Naive B cell (primary cell): Measurements from ENCODE around the gene TMEM131. TPM values are rescaled to one million over a fixed set of nuclear protein-coding genes. Genes with fewer than 3 reads are reported as not detected.
"Not testable (repeated sequence)": the region's sequence is repeated elsewhere in the genome, so short reads cannot be mapped to it uniquely, and the experiment has no call there.

Experiments
- ATAC-seq, 2 donors: fragments of 150-1000 bp; cut with Tn5 transposase; 2 replicates each; pipeline ENCODE4 v1.10.0; 2021; ENCODE audit warnings: low read depth in 2 of 2, mild to moderate bottlenecking in 2 of 2, moderate library complexity in 2 of 2
- DNase-seq: peaks from one replicate; pipeline ENCODE4 v3.0.0; 2022
- H3K27ac Mint-ChIP-seq, 6 donors: one replicate each; pipeline ENCODE4 v1.8.0; 2020 to 2022; ENCODE audit warnings: mild to moderate bottlenecking in 6 of 6, mixed read lengths in 6 of 6, moderate library complexity in 5 of 6, inconsistent platforms in 2 of 6
- H3K27me3 Mint-ChIP-seq, 3 donors: one replicate each; pipeline ENCODE4 v1.8.0; 2021 to 2022; ENCODE audit warnings: mixed read lengths in 3 of 3, mild to moderate bottlenecking in 1 of 3
- H3K36me3 Mint-ChIP-seq, 2 donors: one replicate each; pipeline ENCODE4 v1.8.0; 2020 to 2022; ENCODE audit warnings: mixed read lengths in 2 of 2, inconsistent platforms in 1 of 2, mild to moderate bottlenecking in 1 of 2
- H3K4me1 Mint-ChIP-seq, 3 donors: one replicate each; pipeline ENCODE4 v1.8.0; 2020 to 2022; ENCODE audit warnings: mixed read lengths in 3 of 3, inconsistent platforms in 1 of 3, mild to moderate bottlenecking in 1 of 3, moderate library complexity in 1 of 3
- H3K4me3 Mint-ChIP-seq, 8 donors: one replicate each; pipeline ENCODE4 v1.8.0; 2020 to 2022; ENCODE audit warnings: mild to moderate bottlenecking in 8 of 8, mixed read lengths in 8 of 8, moderate library complexity in 8 of 8, inconsistent platforms in 2 of 8
- H3K9me3 Mint-ChIP-seq, 7 donors: one replicate each; pipeline ENCODE4 v1.8.0; 2020 to 2022; ENCODE audit warnings: mixed read lengths in 7 of 7, mild to moderate bottlenecking in 5 of 7, inconsistent platforms in 2 of 7, moderate library complexity in 1 of 7
- polyA plus RNA-seq, 6 donors: library from polyadenylated mRNA; unstranded; fragments of 300-500 nt; fragmentation: Illumina TruSeq; gene quantifications; one replicate each; pipeline ENCODE4 v1.2.3, GENCODE V29; 2021; ENCODE audit warnings: low read depth in 6 of 6

The TMEM131 gene
- polyA plus RNA-seq, 6 donors from 2014 or later = 13.4 to 32.9 (median 19.1) TPM

DNA sequence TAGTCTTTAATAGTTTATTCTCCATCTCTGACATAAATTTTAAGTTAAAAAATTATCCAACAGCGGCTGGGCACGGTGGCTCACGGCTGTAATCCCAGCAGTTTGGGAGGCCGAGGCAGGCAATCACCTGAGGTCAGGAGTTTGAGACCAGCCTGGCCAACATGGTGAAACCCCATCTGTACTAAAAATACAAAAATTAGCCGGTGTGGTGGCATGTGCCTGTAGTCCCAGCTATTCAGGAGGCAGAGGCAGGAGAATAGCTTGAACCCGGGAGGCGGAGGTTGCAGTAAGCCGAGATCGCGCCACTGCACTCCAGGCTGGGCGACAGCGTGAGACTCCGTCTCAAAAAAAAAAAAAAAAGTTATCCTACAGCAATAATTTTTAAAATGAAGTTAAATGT, 39.0 kb downstream of the TMEM131 start:
- H3K36me3 Mint-ChIP-seq, H3K27me3 Mint-ChIP-seq, H3K9me3 Mint-ChIP-seq, ATAC-seq, DNase-seq: not testable (repeated sequence)
- Mint-ChIP-seq H3K27ac (peak overlapping the region in 2 of 6 donors; percentile 26 to 60), H3K4me3 (peak overlapping the region in 2 of 8 donors; percentile 17 to 40), H3K4me1 (peaks cover 64 to 89% (median 74%) of the 10 kb centered on the region in 3 donors)

DNA sequence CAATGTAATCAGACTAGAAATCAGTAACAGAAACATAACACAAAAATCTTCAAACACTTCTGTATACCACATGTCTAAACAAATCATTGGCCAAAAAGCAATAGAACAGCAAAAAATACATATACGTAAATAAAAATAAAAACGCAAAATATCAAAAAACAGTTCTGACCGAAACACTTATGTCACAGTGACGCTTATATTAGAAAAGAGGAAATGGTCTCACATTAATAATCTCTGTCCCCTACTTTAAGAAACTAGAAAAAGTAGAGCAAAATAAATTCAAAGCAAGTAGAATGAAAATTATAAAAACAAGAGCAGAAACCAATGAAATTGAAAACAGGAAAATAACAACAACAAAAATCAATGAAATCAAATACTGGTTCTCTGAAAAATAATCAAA, 41.9 kb downstream of the TMEM131 start:
- ATAC-seq = peak; percentile 65 to 74
- H3K27me3 Mint-ChIP-seq = no peaks in the 10 kb centered on the region

DNA sequence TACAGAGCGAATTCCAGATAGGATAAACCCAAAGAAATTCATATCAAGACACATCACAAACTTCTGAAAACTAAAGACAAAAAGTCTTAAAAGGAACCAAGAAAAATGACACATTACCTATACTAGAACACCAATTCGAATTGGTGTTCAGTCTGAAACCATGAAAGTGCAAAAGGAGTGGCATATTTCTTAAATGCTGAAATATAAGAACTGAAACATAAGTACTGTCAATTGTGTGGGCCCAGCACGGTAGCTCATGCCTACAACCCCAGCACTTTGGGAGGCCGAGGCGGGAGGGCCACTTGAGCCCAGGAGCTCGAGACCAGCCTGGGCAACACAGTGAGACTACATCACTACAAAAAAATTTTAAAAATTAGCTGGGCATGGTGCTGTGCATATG, 43.4 kb downstream of the TMEM131 start:
- peaks cover 0 to 2% (median 0%) of the 10 kb centered on the region in 7 donors for H3K9me3 Mint-ChIP-seq
- H3K4me1 Mint-ChIP-seq = peaks cover 59 to 89% (median 85%) of the 10 kb centered on the region in 3 donors
- DNase-seq (no peak), ATAC-seq (no peak)
- peak overlapping the region; percentile 40 to 89 (median 86) for H3K27ac Mint-ChIP-seq
- H3K4me3 Mint-ChIP-seq = peak overlapping the region in 4 of 8 donors; percentile 26 to 80 (median 44)
- no peaks in the 10 kb centered on the region for H3K27me3 Mint-ChIP-seq
- peaks cover 0 to 19% of the 10 kb centered on the region in 2 donors for H3K36me3 Mint-ChIP-seq

More for the DNA sequence above, 41.9 kb downstream of the TMEM131 start:
- Mint-ChIP-seq H3K4me3 (peak overlapping the region; percentile 4 to 80 (median 60)), H3K4me1 (peaks cover 71 to 89% (median 88%) of the 10 kb centered on the region in 3 donors), H3K36me3 (peaks cover 0 to 13% of the 10 kb centered on the region in 2 donors), H3K27ac (peak overlapping the region; percentile 56 to 98 (median 84)), H3K9me3 (peaks cover 0 to 2% (median 0%) of the 10 kb centered on the region in 7 donors)
- DNase-seq = no peak

DNA sequence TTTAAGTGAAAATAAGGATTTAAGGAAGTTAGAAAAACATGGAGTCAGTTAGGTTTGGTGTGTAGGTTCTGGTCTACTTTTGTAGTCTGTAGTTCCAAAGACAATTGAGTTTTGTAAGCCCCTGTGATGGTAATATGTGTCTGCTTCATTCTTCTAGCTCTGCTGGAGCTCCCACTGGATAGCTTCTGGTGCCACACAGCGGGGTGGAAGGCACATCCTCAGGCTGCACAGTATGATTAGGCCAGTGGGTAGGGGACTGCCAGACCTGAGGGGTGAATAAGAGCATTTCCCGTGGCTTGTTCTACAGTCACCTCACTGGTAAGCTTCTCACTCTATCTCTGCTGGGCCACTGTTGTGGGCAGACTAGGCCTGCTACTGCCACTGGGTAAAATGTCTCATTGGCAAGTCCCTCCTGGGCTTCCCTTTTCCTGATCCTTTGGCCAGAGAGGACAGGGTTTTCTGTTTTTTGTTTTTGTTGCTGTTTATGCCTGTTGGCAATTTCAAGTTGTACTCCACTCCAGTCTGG, 44.5 kb downstream of the TMEM131 start:
- H3K4me3 Mint-ChIP-seq = peak overlapping the region in 4 of 8 donors; percentile 0 to 57 (median 37)
- ATAC-seq (no peak), DNase-seq (no peak)
- H3K4me1 Mint-ChIP-seq = peaks cover 63 to 95% (median 93%) of the 10 kb centered on the region in 3 donors
- H3K36me3 Mint-ChIP-seq = peaks cover 0 to 19% of the 10 kb centered on the region in 2 donors
- peaks cover 0 to 2% (median 0%) of the 10 kb centered on the region in 7 donors for H3K9me3 Mint-ChIP-seq
- H3K27ac Mint-ChIP-seq = peak overlapping the region; percentile 21 to 95 (median 78)
- no peaks in the 10 kb centered on the region for H3K27me3 Mint-ChIP-seq

DNA sequence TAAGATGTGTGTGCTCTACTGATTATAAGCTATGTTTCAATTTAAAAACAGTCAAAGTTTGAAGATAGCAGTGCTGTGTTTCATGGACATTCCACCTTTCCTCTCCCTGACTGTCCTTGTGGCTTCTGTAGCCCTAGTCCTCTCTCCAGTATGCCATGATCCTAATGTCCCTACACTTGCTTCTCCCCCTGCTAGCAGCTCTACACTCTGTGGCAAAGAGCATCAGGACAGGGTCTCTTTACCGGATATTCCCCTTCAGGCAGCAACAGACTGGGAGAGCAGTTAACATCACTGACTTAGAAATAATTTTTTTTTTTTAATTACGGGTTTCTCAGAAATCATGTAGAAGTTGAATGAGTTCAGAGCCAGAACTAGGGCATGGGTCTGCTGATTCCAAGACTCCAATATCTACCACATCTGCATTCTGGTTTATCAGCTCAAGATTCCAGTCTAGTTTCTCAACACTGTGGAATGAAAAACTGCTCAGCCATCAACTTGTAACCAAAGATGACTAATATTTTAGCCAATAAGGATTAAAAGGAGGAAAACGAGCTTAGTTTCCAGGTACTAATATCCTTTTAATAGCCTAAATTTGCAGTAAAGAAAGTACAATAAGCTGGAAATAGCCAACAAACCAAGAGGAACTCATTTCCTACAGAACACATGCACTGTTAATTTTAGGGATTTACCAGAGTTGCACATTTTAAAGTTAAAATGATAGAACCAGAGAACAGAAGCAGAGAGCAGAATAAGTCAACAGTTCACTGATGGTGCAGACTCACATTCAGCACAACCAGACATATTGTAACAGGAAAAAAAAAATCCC, 45.2 kb downstream of the TMEM131 start:
- H3K9me3 Mint-ChIP-seq = peaks cover 0 to 2% (median 0%) of the 10 kb centered on the region in 7 donors
- H3K36me3 Mint-ChIP-seq = peaks cover 0 to 19% of the 10 kb centered on the region in 2 donors
- peaks cover 60 to 91% (median 89%) of the 10 kb centered on the region in 3 donors for H3K4me1 Mint-ChIP-seq
- no peaks in the 10 kb centered on the region for H3K27me3 Mint-ChIP-seq
- ATAC-seq (no peak), DNase-seq (no peak)
- H3K27ac Mint-ChIP-seq = peak overlapping the region in 4 of 6 donors; percentile 21 to 91 (median 70)
- H3K4me3 Mint-ChIP-seq = peak overlapping the region in 3 of 8 donors; percentile 0 to 27 (median 10)

DNA sequence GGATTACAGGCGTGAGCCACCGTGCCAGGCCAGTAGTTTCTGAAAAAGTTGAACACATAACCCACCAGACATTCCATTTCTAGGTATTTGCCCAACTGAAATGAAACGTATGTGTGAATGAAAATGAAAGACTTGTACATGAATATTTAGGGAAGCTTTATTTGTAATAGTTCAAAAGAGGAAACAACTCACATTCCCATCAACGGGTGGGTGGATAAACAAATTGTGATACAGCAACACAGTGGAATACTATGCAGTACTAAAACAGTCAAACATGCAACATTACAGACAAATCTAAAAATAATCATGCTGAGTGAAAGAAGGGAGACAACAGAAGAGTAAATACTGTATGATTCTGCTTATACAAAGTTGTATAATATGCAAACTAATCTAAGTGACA, 46.8 kb downstream of the TMEM131 start:
- Mint-ChIP-seq H3K27me3 (no peaks in the 10 kb centered on the region), H3K9me3 (peaks cover 0 to 2% (median 0%) of the 10 kb centered on the region in 7 donors), H3K4me1 (peaks cover 65 to 92% (median 90%) of the 10 kb centered on the region in 3 donors), H3K36me3 (peaks cover 0 to 19% of the 10 kb centered on the region in 2 donors), H3K4me3 (peak overlapping the region in 3 of 8 donors; percentile 15 to 66 (median 63)), H3K27ac (peak overlapping the region in 4 of 6 donors; percentile 12 to 53 (median 38))
- DNase-seq (no peak), ATAC-seq (no peak)

DNA sequence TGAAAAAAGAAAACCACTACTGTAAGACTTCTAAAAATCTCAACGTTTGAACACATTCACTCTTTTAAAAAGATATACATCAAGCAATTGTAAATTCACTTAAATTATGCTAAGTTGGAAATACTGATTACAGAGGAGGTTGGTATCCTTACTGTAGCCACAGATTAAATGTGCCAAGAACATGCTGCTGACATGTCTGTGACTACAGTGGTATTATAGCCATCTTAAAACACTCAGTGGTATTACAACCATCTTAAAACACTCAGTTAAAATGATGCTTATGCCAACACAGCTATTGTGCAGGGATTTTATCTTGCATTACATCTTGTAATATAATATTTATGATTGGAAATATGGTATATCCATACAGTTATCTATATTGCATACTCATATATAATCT, 50.0 kb downstream of the TMEM131 start:
- peaks cover 45 to 81% (median 72%) of the 10 kb centered on the region in 3 donors for H3K4me1 Mint-ChIP-seq
- peaks cover 0 to 7% (median 5%) of the 10 kb centered on the region in 7 donors for H3K9me3 Mint-ChIP-seq
- peaks cover 0 to 23% of the 10 kb centered on the region in 2 donors for H3K36me3 Mint-ChIP-seq
- no peaks in the 10 kb centered on the region for H3K27me3 Mint-ChIP-seq
- peak overlapping the region in 2 of 6 donors; percentile 2 to 77 for H3K27ac Mint-ChIP-seq
- ATAC-seq = no peak
- no peak overlapping the region for H3K4me3 Mint-ChIP-seq
- DNase-seq = no peak

DNA sequence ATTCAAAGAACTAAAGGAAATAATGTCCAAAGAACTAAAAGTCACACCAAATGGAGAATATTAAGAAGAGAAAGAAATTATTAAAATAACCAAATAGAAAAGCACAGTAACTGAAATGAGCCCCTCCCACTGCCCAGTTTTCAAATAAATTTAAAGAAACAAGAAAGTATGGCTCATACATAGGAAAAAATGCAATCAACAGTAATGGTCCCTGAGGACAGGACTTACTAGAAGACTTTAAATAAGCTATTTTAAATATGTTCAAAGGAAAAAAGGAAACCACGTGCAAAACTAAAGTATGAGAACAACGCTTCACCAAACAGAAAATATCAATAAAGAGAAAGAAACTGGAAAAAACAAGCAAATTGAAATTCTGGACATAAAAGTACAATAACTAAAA, 58.9 kb downstream of the TMEM131 start:
- H3K27me3 Mint-ChIP-seq = no peaks in the 10 kb centered on the region
- ATAC-seq (no peak), DNase-seq (no peak)
- H3K9me3 Mint-ChIP-seq = peaks cover 0 to 19% (median 5%) of the 10 kb centered on the region in 7 donors
- peak overlapping the region in 7 of 8 donors; percentile 53 to 70 (median 59) for H3K4me3 Mint-ChIP-seq
- H3K27ac Mint-ChIP-seq = peak overlapping the region; percentile 62 to 96 (median 86)
- peaks cover 66 to 96% (median 86%) of the 10 kb centered on the region in 3 donors for H3K4me1 Mint-ChIP-seq
- peaks cover 0 to 9% of the 10 kb centered on the region in 2 donors for H3K36me3 Mint-ChIP-seq

DNA sequence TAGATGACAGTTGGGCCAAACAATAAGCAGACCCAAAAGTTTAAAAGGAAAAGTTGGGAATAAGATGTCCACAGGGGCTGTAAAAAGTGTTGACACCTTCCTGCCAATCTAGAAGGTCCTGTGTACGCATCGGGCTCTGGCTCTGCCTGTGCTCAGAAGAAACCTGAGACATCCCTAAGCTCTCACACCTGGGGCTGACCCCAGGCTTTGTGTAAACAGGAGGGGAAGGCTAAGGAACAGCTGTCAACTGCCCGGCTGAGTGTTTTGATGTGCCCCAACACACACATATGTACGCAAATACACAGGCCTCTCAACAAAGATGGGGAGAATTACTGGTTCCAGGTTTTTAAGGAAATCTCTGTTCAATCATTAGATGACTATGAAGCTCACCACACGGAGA, 59.5 kb downstream of the TMEM131 start:
- no peak for DNase-seq
- peak overlapping the region in 7 of 8 donors; percentile 42 to 73 (median 61) for H3K4me3 Mint-ChIP-seq
- ATAC-seq = peak; percentile 38 to 53
- no peaks in the 10 kb centered on the region for H3K27me3 Mint-ChIP-seq
- H3K27ac Mint-ChIP-seq = peak overlapping the region; percentile 62 to 96 (median 86)
- H3K4me1 Mint-ChIP-seq = peaks cover 71 to 97% (median 86%) of the 10 kb centered on the region in 3 donors
- peaks cover 0 to 9% of the 10 kb centered on the region in 2 donors for H3K36me3 Mint-ChIP-seq
- peaks cover 0 to 15% (median 3%) of the 10 kb centered on the region in 7 donors for H3K9me3 Mint-ChIP-seq

DNA sequence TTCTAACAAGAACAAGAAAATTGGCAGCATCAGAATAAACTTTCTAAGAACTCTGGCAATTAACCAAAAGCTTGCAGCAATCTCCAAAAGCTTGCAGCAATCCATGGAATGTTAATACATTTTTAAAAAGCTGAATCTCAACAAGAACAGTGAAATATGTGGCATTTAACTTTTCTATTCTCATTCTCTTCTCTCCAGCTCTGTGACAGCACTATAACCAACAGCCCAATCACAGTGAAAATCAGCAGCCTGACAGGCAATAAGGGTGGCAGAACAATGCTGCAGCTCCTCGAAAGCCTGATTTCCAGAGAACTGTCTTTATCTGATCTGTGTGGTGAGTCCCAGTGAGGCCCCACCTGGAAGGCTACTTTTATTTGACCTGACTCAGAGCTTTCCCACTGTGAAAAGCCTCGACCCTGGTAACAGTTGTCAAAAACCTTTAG, 60.0 kb downstream of the TMEM131 start:
- peak overlapping the region; percentile 30 to 96 (median 86) for H3K27ac Mint-ChIP-seq
- H3K4me3 Mint-ChIP-seq = peak overlapping the region in 6 of 8 donors; percentile 42 to 70 (median 60)
- no peak for DNase-seq
- H3K4me1 Mint-ChIP-seq = peaks cover 75 to 99% (median 84%) of the 10 kb centered on the region in 3 donors
- no peaks in the 10 kb centered on the region for H3K27me3 Mint-ChIP-seq
- H3K36me3 Mint-ChIP-seq = peaks cover 0 to 9% of the 10 kb centered on the region in 2 donors
- peaks cover 0 to 15% (median 3%) of the 10 kb centered on the region in 7 donors for H3K9me3 Mint-ChIP-seq
- peak in 1 of 2 donors; percentile 6 for ATAC-seq

DNA sequence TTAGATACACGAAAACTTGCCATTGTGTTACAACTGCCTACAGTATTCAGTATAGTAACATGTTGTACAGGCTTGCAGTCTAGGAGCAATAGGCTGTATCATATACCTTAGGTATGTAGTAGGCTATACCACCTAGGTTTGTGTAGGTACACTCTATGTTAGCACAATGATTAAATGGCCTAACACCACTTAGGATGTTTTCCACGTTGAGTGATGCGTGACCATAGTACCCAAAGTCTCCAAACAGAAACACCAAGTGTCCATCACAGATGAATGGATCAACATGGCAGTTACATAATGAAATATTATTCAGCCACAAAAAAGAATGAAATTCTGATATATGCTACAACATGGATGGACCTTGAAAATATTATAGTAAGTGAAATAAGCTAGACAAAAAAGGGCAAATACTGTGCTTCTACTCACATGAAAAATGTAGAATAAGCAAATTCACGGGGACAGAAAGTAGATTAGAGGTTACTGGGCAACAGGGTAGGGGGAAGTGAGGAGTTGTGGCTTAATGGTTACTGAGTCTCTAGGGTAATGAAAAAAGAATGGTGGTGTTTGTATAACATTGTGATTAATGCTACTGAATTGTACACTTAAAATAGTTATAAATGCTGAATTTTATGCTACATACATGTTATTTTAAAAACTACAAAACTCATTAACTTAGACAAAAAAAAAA, 62.6 kb downstream of the TMEM131 start:
- H3K36me3 Mint-ChIP-seq = peaks cover 0 to 5% of the 10 kb centered on the region in 2 donors
- H3K4me3 Mint-ChIP-seq = peak overlapping the region; percentile 21 to 79 (median 50)
- ATAC-seq (peak; percentile 81 to 83), DNase-seq (peak; percentile 60)
- H3K27me3 Mint-ChIP-seq = no peaks in the 10 kb centered on the region
- peaks cover 80 to 97% (median 80%) of the 10 kb centered on the region in 3 donors for H3K4me1 Mint-ChIP-seq
- peaks cover 0 to 7% (median 3%) of the 10 kb centered on the region in 7 donors for H3K9me3 Mint-ChIP-seq
- H3K27ac Mint-ChIP-seq = peak overlapping the region; percentile 28 to 89 (median 80)

DNA sequence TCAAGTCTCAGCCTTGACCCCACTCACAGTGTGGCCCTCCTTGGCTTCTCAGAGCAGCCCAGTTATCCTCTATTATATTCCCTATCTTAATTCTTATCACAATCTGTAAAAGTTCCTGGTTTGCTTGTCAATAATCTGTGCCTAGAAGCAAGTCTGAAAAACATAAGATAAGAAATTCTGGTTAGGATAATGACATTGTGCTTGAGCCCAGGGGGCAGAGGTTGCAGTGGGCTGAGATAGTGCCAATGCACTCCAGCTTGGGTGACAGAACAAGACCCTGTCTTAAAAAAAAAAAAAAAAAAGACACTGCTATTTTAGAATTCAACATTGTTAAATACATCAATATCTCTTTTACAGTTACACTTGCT, 63.9 kb downstream of the TMEM131 start:
- DNase-seq (no peak), ATAC-seq (no peak)
- peaks cover 73 to 90% (median 73%) of the 10 kb centered on the region in 3 donors for H3K4me1 Mint-ChIP-seq
- H3K27ac Mint-ChIP-seq = peak overlapping the region; percentile 80 to 93 (median 84)
- H3K4me3 Mint-ChIP-seq = peak overlapping the region; percentile 18 to 86 (median 74)
- H3K27me3 Mint-ChIP-seq = no peaks in the 10 kb centered on the region
- no peaks in the 10 kb centered on the region for H3K36me3 Mint-ChIP-seq
- peaks cover 0 to 1% (median 0%) of the 10 kb centered on the region in 7 donors for H3K9me3 Mint-ChIP-seq
